HG03460 (cell line): ENCODE results near the gene SOX5.

ENCODE experiments used
- ATAC-seq: cut with Tn5 transposase; IDR thresholded peaks from one replicate; pipeline ENCODE4 v1.9.1; 2021; ENCODE audit not compliant: unreplicated experiment

Gene SOX5

GRCh38 chr12:23699031-23699430 is 250.4 kb downstream of the SOX5 start:
- ATAC-seq = no peak

GRCh38 chr12:23694920-23695319 is 254.6 kb downstream of the SOX5 start:
- ATAC-seq = no peak

GRCh38 chr12:23694307-23694706 is 255.2 kb downstream of the SOX5 start:
- no peak for ATAC-seq

- no peak for ATAC-seq
Observed at GRCh38 chr12:23687947-23688346, 261.5 kb downstream of the SOX5 start.

GRCh38 chr12:23686095-23686494 is 263.4 kb downstream of the SOX5 start:
- no peak for ATAC-seq

GRCh38 chr12:23684121-23684520 is 265.3 kb downstream of the SOX5 start:
- ATAC-seq = no peak

GRCh38 chr12:23681237-23681636 is 268.2 kb downstream of the SOX5 start:
- ATAC-seq = no peak

GRCh38 chr12:23674064-23674463 is 275.4 kb downstream of the SOX5 start:
- no peak for ATAC-seq

- no peak for ATAC-seq
Observed at GRCh38 chr12:23671881-23672280, 277.6 kb downstream of the SOX5 start.

- no peak for ATAC-seq
Observed at GRCh38 chr12:23670684-23671083, 278.8 kb downstream of the SOX5 start.

GRCh38 chr12:23669691-23670090 is 279.8 kb downstream of the SOX5 start:
- no peak for ATAC-seq

GRCh38 chr12:23666866-23667265 is 282.6 kb downstream of the SOX5 start:
- no peak for ATAC-seq

GRCh38 chr12:23662966-23663365 is 286.5 kb downstream of the SOX5 start:
- no peak for ATAC-seq

GRCh38 chr12:23659131-23659530 is 290.3 kb downstream of the SOX5 start:
- ATAC-seq = no peak

GRCh38 chr12:23657598-23657997 is 291.9 kb downstream of the SOX5 start:
- no peak for ATAC-seq

- no peak for ATAC-seq
Observed at GRCh38 chr12:23655884-23656283, 293.6 kb downstream of the SOX5 start.

- ATAC-seq = no peak
Observed at GRCh38 chr12:23655112-23655511, 294.4 kb downstream of the SOX5 start.

GRCh38 chr12:23648546-23648945 is 300.9 kb downstream of the SOX5 start:
- no peak for ATAC-seq

GRCh38 chr12:23640754-23641153 is 308.7 kb downstream of the SOX5 start:
- ATAC-seq = no peak

GRCh38 chr12:23634344-23634743 is 315.1 kb downstream of the SOX5 start:
- no peak for ATAC-seq

GRCh38 chr12:23631786-23632377 is 317.6 kb downstream of the SOX5 start:
- no peak for ATAC-seq

GRCh38 chr12:23630524-23630923 is 318.9 kb downstream of the SOX5 start:
- ATAC-seq = no peak

- ATAC-seq = no peak
Observed at GRCh38 chr12:23628806-23629205, 320.7 kb downstream of the SOX5 start.
